Measurements from ENCODE around the gene ZSCAN9. TPM values are rescaled to one million over a fixed set of nuclear protein-coding genes. Genes with fewer than 3 reads are reported as not detected.
A peak's percentile ranks its signal among the peaks of the same experiment; 100 is the strongest.

The ZSCAN9 gene
- total and polyA plus RNA-seq, 2 of the 13 experiments (the other 11 are each of a cell fraction or from before 2014, with no cell fraction given) = 14.6 to 17.8 TPM

GRCh38 chr6:28266962-28267694 lies 42.1 kb downstream of the ZSCAN9 start, which contains the start of gene ZSCAN26 (continued):
- TF ChIP-seq ZSCAN5A (CRISPR knock-in tag; IDR thresholded peaks at IDR 0.05; ENCODE audit: borderline replicate concordance) (peak; percentile 72; the same call in 1 of the 2 replicates), MBD4 (IDR thresholded peaks at IDR 0.05; ENCODE audit: borderline replicate concordance, low read length) (no peak), RFX5 (IDR thresholded peaks at IDR 0.05; ENCODE audit: low read depth, low read length) (no peak), SRSF4 (IDR thresholded peaks at IDR 0.05; ENCODE audit: low read depth, low read length, poor library complexity, severe bottlenecking) (no peak), RBM22 (optimal IDR thresholded peaks at IDR 0.05; ENCODE audit: low read length) (no peak), RFXANK (CRISPR knock-in tag; IDR thresholded peaks at IDR 0.05) (no peak; the same call in 1 of the 2 replicates), ZNF841 (CRISPR knock-in tag; IDR thresholded peaks at IDR 0.05; ENCODE audit: borderline replicate concordance) (peak; percentile 43; the same call in 1 of the 2 replicates), MNT (IDR thresholded peaks at IDR 0.05) (no peak), NFATC3 (CRISPR knock-in tag; IDR thresholded peaks at IDR 0.05) (peak; percentile 23; the same call in 1 of the 2 replicates), HNRNPUL1 (IDR thresholded peaks at IDR 0.05; ENCODE audit: low read depth, low read length) (no peak), ZNF770 (CRISPR knock-in tag; IDR thresholded peaks at IDR 0.05) (no peak), ZNF615 (CRISPR knock-in tag; IDR thresholded peaks at IDR 0.05; ENCODE audit: borderline replicate concordance) (no peak), PHF21A (CRISPR knock-in tag; IDR thresholded peaks at IDR 0.05) (peak; percentile 82; the same call in 1 of the 2 replicates), ATF3 (CRISPR knock-in tag; IDR thresholded peaks at IDR 0.05) (peak; percentile 71; the same call in 1 of the 2 replicates), ZNF20 (CRISPR knock-in tag; IDR thresholded peaks at IDR 0.05) (peak; percentile 76; the same call in 1 of the 2 replicates), ZFP41 (CRISPR knock-in tag; IDR thresholded peaks at IDR 0.05; ENCODE audit: borderline replicate concordance) (0 out of 2 replicates have a peak, but pooled peaks have one; percentile 91), ZNF18 (CRISPR knock-in tag; IDR thresholded peaks at IDR 0.05; ENCODE audit: insufficient replicate concordance) (no peak), SAP130 (CRISPR knock-in tag; IDR thresholded peaks at IDR 0.05; ENCODE audit: low read depth) (peak; percentile 95)
